ENCODE measurements around the gene SIAH2. TPM values are rescaled to one million over a fixed set of nuclear protein-coding genes. Genes with fewer than 3 reads are reported as not detected.

Gene SIAH2
- total RNA-seq, 2 experiments from 2014 or later: 22.2 to 29.1 TPM

GRCh38 chr3:150703756-150704344 lies 59.1 kb downstream of the SIAH2 start, which contains the start of gene ERICH6:
TSS of gene ERICH6 (minus strand) at chr3:150703920. CDS start at chr3:150703898, 22 bp downstream.
- Histone ChIP-seq H3K4me1 (ENCODE audit: insufficient read depth, low read length, poor library complexity, severe bottlenecking) (peaks cover 7% of the 10 kb centered on the region), H3K36me3 (ENCODE audit: insufficient read depth, low read length) (no peaks in the 10 kb centered on the region), H4K20me1 (ENCODE audit: insufficient read depth, low read length) (no peaks in the 10 kb centered on the region), H3K79me2 (ENCODE audit: insufficient read depth, low read depth, low read length) (no peaks in the 10 kb centered on the region), H3K27ac (ENCODE audit: low read depth, low read length, poor library complexity, severe bottlenecking) (peak within 1 kb of the TSS; percentile 43), H3K4me3 (ENCODE audit: low read depth, low read length, poor library complexity, severe bottlenecking) (peak within 1 kb of the TSS; percentile 73), H3K9me2 (ENCODE audit: insufficient read depth, low read length) (no peaks in the 10 kb centered on the region), H3K4me2 (ENCODE audit: low read length) (peak within 1 kb of the TSS; percentile 92), H2AFZ (ENCODE audit: low read length) (peak within 1 kb of the TSS; percentile 97), H3K9me3 (ENCODE audit: low read length) (peaks cover 4% of the 10 kb centered on the region; the same call in 1 of the 2 replicates)
- BruUV-seq (replicated peaks): no TSS peak
- no peak for TF ChIP-seq EZH2phosphoT487 (IDR thresholded peaks at IDR 0.05; ENCODE audit: borderline replicate concordance, low read depth, low read length)
- 0 out of 2 replicates have a peak, but pooled peaks have one; percentile 25 for TF ChIP-seq CTCF (conservative IDR thresholded peaks at IDR 0.05; ENCODE audit: low read length)
- peak; percentile 90 for DNase-seq (ENCODE audit: low spot score)
- intact Hi-C loops (cut with micrococcal nuclease; ENCODE audit: unreplicated experiment): loop anchor here (5.0 kb wide), 3 partner anchors 102 to 177 kb away; partner anchors contain the start of genes EIF2A, SELENOT and SERP1
- ChIA-PET POLR2A (interaction anchor here (0.7 to 1.2 kb wide), 8 partner anchors 9 to 296 kb away, joined by 3 to 7 read pairs (median 3); partner anchors contain the start of genes SELENOT and TSC22D2), CTCF (ENCODE audit: unreplicated experiment) (interaction anchor here (0.7 to 1.1 kb wide), 2 partner anchors 18 to 43 kb away, joined by 3 read pairs; no protein-coding TSS in a partner anchor)

- DNase-seq (ENCODE audit: low spot score): no peak
- Histone ChIP-seq H3K27ac (ENCODE audit: low read depth, low read length, poor library complexity, severe bottlenecking) (no peak overlapping the region), H2AFZ (ENCODE audit: low read length) (peak overlapping the region; percentile 97), H3K9me2 (ENCODE audit: insufficient read depth, low read length) (no peaks in the 10 kb centered on the region), H3K4me1 (ENCODE audit: insufficient read depth, low read length, poor library complexity, severe bottlenecking) (peaks cover 7% of the 10 kb centered on the region), H3K4me2 (ENCODE audit: low read length) (peak overlapping the region; percentile 92), H3K36me3 (ENCODE audit: insufficient read depth, low read length) (no peaks in the 10 kb centered on the region), H3K9me3 (ENCODE audit: low read length) (peaks cover 4% of the 10 kb centered on the region; the same call in 1 of the 2 replicates), H3K4me3 (ENCODE audit: low read depth, low read length, poor library complexity, severe bottlenecking) (peak overlapping the region; percentile 73), H3K79me2 (ENCODE audit: insufficient read depth, low read depth, low read length) (no peaks in the 10 kb centered on the region), H4K20me1 (ENCODE audit: insufficient read depth, low read length) (no peaks in the 10 kb centered on the region)
- intact Hi-C loops (cut with micrococcal nuclease; ENCODE audit: unreplicated experiment): loop anchor here (5.0 kb wide), 3 partner anchors 101 to 176 kb away; partner anchors contain the start of genes EIF2A, SELENOT and SERP1
- BruUV-seq (replicated peaks): no TSS peak
- no peak for TF ChIP-seq CTCF (conservative IDR thresholded peaks at IDR 0.05; ENCODE audit: low read length)
- TF ChIP-seq EZH2phosphoT487 (IDR thresholded peaks at IDR 0.05; ENCODE audit: borderline replicate concordance, low read depth, low read length): no peak
- POLR2A ChIA-PET: interaction anchor here (0.7 to 1.2 kb wide), 9 partner anchors 10 to 296 kb away, joined by 3 to 7 read pairs (median 4); partner anchors contain the start of genes SELENOT and TSC22D2
- CTCF ChIA-PET (ENCODE audit: unreplicated experiment): interaction anchor here (1.1 kb wide), 1 partner anchor 43 kb away, joined by 3 read pairs; no protein-coding TSS in a partner anchor
These were observed 59.6 kb downstream of the SIAH2 start for GRCh38 chr3:150703299-150703755.

All from OCI-LY7 (cell line).